Trophoblast cell (in vitro differentiated cells and primary cell): ENCODE results near the gene IQCF6. TPM values are rescaled to one million over a fixed set of nuclear protein-coding genes. Genes with fewer than 3 reads are reported as not detected.

ENCODE experiments used
- DNase-seq, 2 donors: peaks; one replicate each; pipeline ENCODE4 v3.0.0-alpha.2; 2016
- H2AFZ ChIP-seq: 2 replicates; pipeline ENCODE4 v1.6.1; 2013; ENCODE audit warnings: low read length, moderate library complexity, mild to moderate bottlenecking; ENCODE audit not compliant: insufficient read depth, poor library complexity
- H2AK5ac ChIP-seq: 2 replicates; pipeline ENCODE4 v1.6.1; 2013; ENCODE audit warnings: mild to moderate bottlenecking, low read length
- H2BK120ac ChIP-seq: 2 replicates; pipeline ENCODE4 v1.6.1; 2013; ENCODE audit warnings: low read length, mild to moderate bottlenecking, moderate library complexity; ENCODE audit not compliant: insufficient read depth, poor library complexity
- H2BK12ac ChIP-seq: 2 replicates; pipeline ENCODE4 v1.6.1; 2013; ENCODE audit warnings: mild to moderate bottlenecking, low read length, moderate library complexity
- H2BK5ac ChIP-seq: 2 replicates; pipeline ENCODE4 v1.6.1; 2013; ENCODE audit warnings: low read length, low read depth, moderate library complexity, mild to moderate bottlenecking; ENCODE audit not compliant: poor library complexity
- H3K14ac ChIP-seq: 2 replicates; pipeline ENCODE4 v1.6.1; 2013; ENCODE audit warnings: mild to moderate bottlenecking, low read length
- H3K18ac ChIP-seq: 2 replicates; pipeline ENCODE4 v1.6.1; 2013; ENCODE audit warnings: mild to moderate bottlenecking, low read length
- H3K23ac ChIP-seq: 2 replicates; pipeline ENCODE4 v1.6.1; 2013; ENCODE audit warnings: low read length
- H3K27ac ChIP-seq: 2 replicates; pipeline ENCODE4 v1.5.1; 2013; ENCODE audit warnings: low read depth, mild to moderate bottlenecking, inconsistent platforms, low read length, moderate library complexity
- H3K27me3 ChIP-seq: 2 replicates; pipeline ENCODE4 v1.6.1; 2013; ENCODE audit warnings: inconsistent platforms, mild to moderate bottlenecking, low read length, moderate library complexity; ENCODE audit not compliant: insufficient read depth
- H3K36me3 ChIP-seq, 2 experiments: 1 replicate in 1 of 2; 2 replicates in 1 of 2; pipeline ENCODE4 v1.6.1; 2013; ENCODE audit warnings: low read length in 2 of 2, mild to moderate bottlenecking in 2 of 2, moderate library complexity in 1 of 2; ENCODE audit not compliant: insufficient read depth in 2 of 2, control insufficient read depth in 1 of 2
- H3K4ac ChIP-seq: 2 replicates; pipeline ENCODE4 v1.6.1; 2013; ENCODE audit warnings: low read depth, mild to moderate bottlenecking, low read length, moderate library complexity
- H3K4me1 ChIP-seq, 2 experiments: 1 replicate in 1 of 2; 2 replicates in 1 of 2; pipeline ENCODE4 v1.6.1; 2013; ENCODE audit warnings: low read length in 2 of 2, mild to moderate bottlenecking in 2 of 2, moderate library complexity in 1 of 2; ENCODE audit not compliant: insufficient read depth in 2 of 2, control insufficient read depth in 1 of 2
- H3K4me2 ChIP-seq: 2 replicates; pipeline ENCODE4 v1.6.1; 2013; ENCODE audit warnings: inconsistent platforms, mild to moderate bottlenecking, low read length, moderate library complexity
- H3K4me3 ChIP-seq: 2 replicates; pipeline ENCODE4 v1.5.1; 2013; ENCODE audit warnings: mild to moderate bottlenecking, low read depth, low read length, inconsistent platforms
- H3K79me1 ChIP-seq: one replicate; pipeline ENCODE4 v1.6.1; 2013; ENCODE audit warnings: low read length
- H3K79me2 ChIP-seq: 2 replicates; pipeline ENCODE4 v1.6.1; 2013; ENCODE audit warnings: low read length, mild to moderate bottlenecking; ENCODE audit not compliant: control insufficient read depth, insufficient read depth, poor library complexity
- H3K9ac ChIP-seq: 2 replicates; pipeline ENCODE4 v1.6.1; 2013; ENCODE audit warnings: mild to moderate bottlenecking, low read length
- H3K9me3 ChIP-seq: 2 replicates; pipeline ENCODE4 v1.6.1; 2013; ENCODE audit warnings: low read depth, mild to moderate bottlenecking, control low read depth, inconsistent platforms, low read length; ENCODE audit not compliant: insufficient read depth
- H4K12ac ChIP-seq: 2 replicates; pipeline ENCODE4 v1.6.1; 2013; ENCODE audit warnings: low read depth, mild to moderate bottlenecking, low read length, moderate library complexity
- H4K8ac ChIP-seq: 2 replicates; pipeline ENCODE4 v1.6.1; 2013; ENCODE audit warnings: low read depth, mild to moderate bottlenecking, low read length, moderate library complexity
- H4K91ac ChIP-seq: one replicate; pipeline ENCODE4 v1.6.1; 2013; ENCODE audit warnings: low read depth, mild to moderate bottlenecking, low read length, moderate library complexity
- WGBS: extraction: QIAGEN DNeasy Blood & Tissue Kit; methylation state at CpG from one replicate; pipeline ENCODE4 v1.1.7; 2013; ENCODE audit warnings: missing lambda C conversion rate; ENCODE audit not compliant: insufficient read length, insufficient coverage; ENCODE audit errors: extremely low coverage; 5-methylcytosine and 5-hydroxymethylcytosine counted together
- polyA plus RNA-seq: library from polyadenylated mRNA; stranded (reverse); fragments of 200-250 nt; gene quantifications from 2 replicates; pipeline ENCODE4 v1.2.3, GENCODE V29; 2013

IQCF6 gene
- not detected in 2 replicates for polyA plus RNA-seq

- Histone ChIP-seq H3K14ac (no peak within 1 kb of the TSS), H3K27me3 (no peaks in the 10 kb centered on the region), H3K79me2 (no peaks in the 10 kb centered on the region), H4K91ac (no peak within 1 kb of the TSS), H2BK120ac (no peak within 1 kb of the TSS), H3K18ac (no peak within 1 kb of the TSS), H3K23ac (no peak within 1 kb of the TSS), H2BK5ac (no peak within 1 kb of the TSS), H3K4me2 (no peak within 1 kb of the TSS), H3K9ac (no peak within 1 kb of the TSS), H4K12ac (no peak within 1 kb of the TSS), H2BK12ac (no peak within 1 kb of the TSS), H3K27ac (no peak within 1 kb of the TSS), H3K9me3 (peaks cover 2% of the 10 kb centered on the region), H4K8ac (no peak within 1 kb of the TSS), H3K4me1 (no peaks in the 10 kb centered on the region), H3K36me3 (no peaks in the 10 kb centered on the region), H3K4me3 (no peak within 1 kb of the TSS), H2AFZ (no peak within 1 kb of the TSS), H3K4ac (no peak within 1 kb of the TSS), H3K79me1 (no peaks in the 10 kb centered on the region), H2AK5ac (no peak within 1 kb of the TSS)
- no peak for DNase-seq
- no CpG with 5 or more reads among the region's 5 CpGs for WGBS
Observed at GRCh38 chr3:51779137-51779536, at the start of gene IQCF6. Gene IQCF6, minus strand, starts transcription at chr3:51779237. Its CDS starts 13 bp downstream, at chr3:51779224.

- H3K14ac ChIP-seq: no peak overlapping the region
- H2AK5ac ChIP-seq: no peak overlapping the region
- H3K27me3 ChIP-seq: no peaks in the 10 kb centered on the region
- H4K8ac ChIP-seq: no peak overlapping the region
- H2BK5ac ChIP-seq: no peak overlapping the region
- no peaks in the 10 kb centered on the region for H3K79me2 ChIP-seq
- DNase-seq: no peak
- no peak overlapping the region for H3K4me3 ChIP-seq
- H2BK120ac ChIP-seq: no peak overlapping the region
- no peak overlapping the region for H2BK12ac ChIP-seq
- H3K9me3 ChIP-seq: peaks cover 3% of the 10 kb centered on the region
- H4K12ac ChIP-seq: no peak overlapping the region
- no peak overlapping the region for H3K9ac ChIP-seq
- no peak overlapping the region for H2AFZ ChIP-seq
- H3K18ac ChIP-seq: no peak overlapping the region
- H3K4ac ChIP-seq: no peak overlapping the region
- H3K36me3 ChIP-seq: no peaks in the 10 kb centered on the region
- H3K4me1 ChIP-seq: no peaks in the 10 kb centered on the region
- H4K91ac ChIP-seq: no peak overlapping the region
- H3K23ac ChIP-seq: no peak overlapping the region
- no peak overlapping the region for H3K27ac ChIP-seq
- no CpG with 5 or more reads among the region's 1 CpG for WGBS
- H3K79me1 ChIP-seq: no peaks in the 10 kb centered on the region
- H3K4me2 ChIP-seq: no peak overlapping the region
Observed at GRCh38 chr3:51828297-51828696, 49.3 kb upstream of the IQCF6 start.

- no peaks in the 10 kb centered on the region for H3K36me3 ChIP-seq
Observed at GRCh38 chr3:51819709-51820406, 40.8 kb upstream of the IQCF6 start.

DNA sequence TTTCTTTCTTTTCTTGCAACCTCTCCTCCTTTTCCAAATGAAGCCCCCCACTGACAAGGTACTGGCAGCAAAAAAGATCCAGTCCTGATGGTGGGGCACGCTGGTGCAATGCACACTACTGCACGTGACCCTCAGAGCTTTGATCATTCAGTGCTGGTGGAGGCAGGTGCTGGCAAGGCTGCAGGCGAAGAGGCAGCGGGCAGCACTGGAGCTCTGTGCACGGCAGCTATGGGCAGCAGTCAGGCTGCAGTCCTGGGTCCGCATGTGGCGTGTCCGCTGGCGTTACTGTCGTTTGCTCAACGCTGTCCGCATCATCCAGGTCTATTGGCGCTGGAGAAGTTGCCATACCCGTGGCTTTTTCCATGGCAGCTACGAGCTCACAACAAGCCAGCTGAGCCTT, 40.1 kb upstream of the IQCF6 start:
- no peak overlapping the region for H3K9ac ChIP-seq
- no peaks in the 10 kb centered on the region for H3K79me2 ChIP-seq
- H3K14ac ChIP-seq: no peak overlapping the region
- WGBS: no CpG with 5 or more reads among the region's 15 CpGs
- no peak for DNase-seq
- no peaks in the 10 kb centered on the region for H3K4me1 ChIP-seq
- no peak overlapping the region for H2BK120ac ChIP-seq
- H3K4ac ChIP-seq: no peak overlapping the region
- H2AFZ ChIP-seq: no peak overlapping the region
- H4K91ac ChIP-seq: no peak overlapping the region
- no peak overlapping the region for H3K4me2 ChIP-seq
- H3K18ac ChIP-seq: no peak overlapping the region
- H2BK12ac ChIP-seq: no peak overlapping the region
- no peak overlapping the region for H2BK5ac ChIP-seq
- H3K23ac ChIP-seq: no peak overlapping the region
- no peaks in the 10 kb centered on the region for H3K36me3 ChIP-seq
- no peak overlapping the region for H3K27ac ChIP-seq
- no peak overlapping the region for H4K12ac ChIP-seq
- H3K9me3 ChIP-seq: peaks cover 2% of the 10 kb centered on the region
- H3K4me3 ChIP-seq: no peak overlapping the region
- H3K27me3 ChIP-seq: no peaks in the 10 kb centered on the region
- no peak overlapping the region for H2AK5ac ChIP-seq
- no peaks in the 10 kb centered on the region for H3K79me1 ChIP-seq
- no peak overlapping the region for H4K8ac ChIP-seq

More at GRCh38 chr3:51819709-51820406, 40.8 kb upstream of the IQCF6 start:
- Histone ChIP-seq H2AFZ (no peak overlapping the region), H3K9ac (no peak overlapping the region), H4K8ac (no peak overlapping the region), H2BK12ac (no peak overlapping the region), H4K12ac (no peak overlapping the region), H3K79me1 (no peaks in the 10 kb centered on the region), H3K4me2 (no peak overlapping the region), H3K18ac (no peak overlapping the region), H3K79me2 (no peaks in the 10 kb centered on the region), H3K4me1 (no peaks in the 10 kb centered on the region), H3K27me3 (no peaks in the 10 kb centered on the region), H3K4me3 (no peak overlapping the region), H3K27ac (no peak overlapping the region), H2BK5ac (no peak overlapping the region), H3K4ac (no peak overlapping the region), H2AK5ac (no peak overlapping the region), H2BK120ac (no peak overlapping the region), H3K9me3 (peaks cover 2% of the 10 kb centered on the region), H3K14ac (no peak overlapping the region), H4K91ac (no peak overlapping the region), H3K23ac (no peak overlapping the region)
- no CpG with 5 or more reads among the region's 12 CpGs for WGBS
- no peak for DNase-seq
